OCI-M1 (cell line): Measurements from ENCODE around the gene CACNG6.

ENCODE experiments used
- DNase-seq: peaks from one replicate; lab custom pipeline; 2025; lab: John Stamatoyannopoulos, UW

The CACNG6 gene

GRCh38 chr19:54042989-54043388 lies 51.6 kb downstream of the CACNG6 start:
- DNase-seq: no peak

- no peak for DNase-seq
Measured at GRCh38 chr19:54045771-54046170, 54.3 kb downstream of the CACNG6 start.

- DNase-seq: no peak
Measured at GRCh38 chr19:54047616-54048015, 56.2 kb downstream of the CACNG6 start.
